H9 (cell line): ENCODE results near the gene NQO1. TPM values are rescaled to one million over a fixed set of nuclear protein-coding genes. Genes with fewer than 3 reads are reported as not detected.
A peak's percentile ranks its signal among the peaks of the same experiment; 100 is the strongest.

Experiments used
- DNase-seq: peaks from one replicate; pipeline ENCODE4 v3.0.0-alpha.2; 2017
- H2AFZ ChIP-seq: one replicate; pipeline ENCODE4 v1.6.1; 2013; ENCODE audit warnings: mild to moderate bottlenecking, low read length, control low read depth, moderate library complexity
- H2AK5ac ChIP-seq: 2 replicates; pipeline ENCODE4 v1.6.1; 2013; ENCODE audit warnings: low read length, control low read depth, mixed read lengths; ENCODE audit not compliant: insufficient read length
- H2BK120ac ChIP-seq: one replicate; pipeline ENCODE4 v1.6.1; 2013; ENCODE audit warnings: low read depth, mild to moderate bottlenecking, low read length, control low read depth, inconsistent platforms; ENCODE audit not compliant: poor library complexity, severe bottlenecking
- H2BK12ac ChIP-seq: 2 replicates; pipeline ENCODE4 v1.6.1; 2013; ENCODE audit warnings: low read length, control low read depth, mixed read lengths, low read depth; ENCODE audit not compliant: insufficient read length
- H2BK15ac ChIP-seq: 2 replicates; pipeline ENCODE4 v1.6.1; 2013; ENCODE audit warnings: low read depth, low read length, control low read depth
- H2BK20ac ChIP-seq: one replicate; pipeline ENCODE4 v1.6.1; 2013; ENCODE audit warnings: low read depth, mild to moderate bottlenecking, low read length, control low read depth, inconsistent platforms; ENCODE audit not compliant: poor library complexity, severe bottlenecking
- H2BK5ac ChIP-seq: 2 replicates; pipeline ENCODE4 v1.6.1; 2013; ENCODE audit warnings: low read length, control low read depth, mixed read lengths; ENCODE audit not compliant: insufficient read length
- H3K14ac ChIP-seq: 2 replicates; pipeline ENCODE4 v1.6.1; 2013; ENCODE audit warnings: low read length, control low read depth; ENCODE audit not compliant: insufficient read depth
- H3K18ac ChIP-seq: 2 replicates; pipeline ENCODE4 v1.6.1; 2013; ENCODE audit warnings: low read depth, mild to moderate bottlenecking, mixed read lengths, low read length, control low read depth; ENCODE audit not compliant: insufficient read length
- H3K23ac ChIP-seq: 2 replicates; pipeline ENCODE4 v1.6.1; 2013; ENCODE audit warnings: low read length, control low read depth, mixed read lengths, low read depth; ENCODE audit not compliant: insufficient read length
- H3K23me2 ChIP-seq: 2 replicates; pipeline ENCODE4 v1.6.1; 2013; ENCODE audit warnings: low read depth, mild to moderate bottlenecking, mixed read lengths, low read length, control low read depth; ENCODE audit not compliant: insufficient read length, poor library complexity, severe bottlenecking
- H3K27ac ChIP-seq: 2 replicates; pipeline ENCODE4 v1.5.1; 2013; ENCODE audit warnings: low read length, control low read depth, mixed read lengths, low read depth; ENCODE audit not compliant: insufficient read length
- H3K27me3 ChIP-seq: 2 replicates; pipeline ENCODE4 v1.6.1; 2013; ENCODE audit warnings: low read length, control low read depth, inconsistent platforms; ENCODE audit not compliant: insufficient read depth
- H3K4ac ChIP-seq: 2 replicates; pipeline ENCODE4 v1.6.1; 2013; ENCODE audit warnings: low read depth, mild to moderate bottlenecking, control low read depth, inconsistent platforms, low read length, moderate library complexity
- H3K4me1 ChIP-seq: 2 replicates; pipeline ENCODE4 v1.6.1; 2013; ENCODE audit warnings: low read length, control low read depth, inconsistent platforms; ENCODE audit not compliant: insufficient read depth
- H3K4me2 ChIP-seq: 2 replicates; pipeline ENCODE4 v1.6.1; 2013; ENCODE audit warnings: low read length, control low read depth, mixed read lengths; ENCODE audit not compliant: insufficient read length, insufficient read depth
- H3K56ac ChIP-seq: 2 replicates; pipeline ENCODE4 v1.6.1; 2013; ENCODE audit warnings: low read depth, mild to moderate bottlenecking, mixed read lengths, low read length, control low read depth; ENCODE audit not compliant: insufficient read length
- H3K79me1 ChIP-seq: 2 replicates; pipeline ENCODE4 v1.6.1; 2013; ENCODE audit warnings: low read depth, mild to moderate bottlenecking, moderate library complexity, low read length, control low read depth, inconsistent platforms; ENCODE audit not compliant: insufficient read depth, poor library complexity, severe bottlenecking
- H3K79me2 ChIP-seq: 2 replicates; pipeline ENCODE4 v1.6.1; 2013; ENCODE audit warnings: low read length, control low read depth, inconsistent platforms; ENCODE audit not compliant: insufficient read depth
- H3K9ac ChIP-seq: 2 replicates; pipeline ENCODE4 v1.6.1; 2013; ENCODE audit warnings: low read length, control low read depth, mixed read lengths; ENCODE audit not compliant: insufficient read length; ENCODE audit errors: extremely low read depth
- H3K9me3 ChIP-seq: one replicate; pipeline ENCODE4 v1.6.1; 2013; ENCODE audit warnings: low read depth, low read length, inconsistent platforms; ENCODE audit not compliant: control insufficient read depth
- H3T11ph ChIP-seq: one replicate; pipeline ENCODE4 v1.6.1; 2013; ENCODE audit warnings: mild to moderate bottlenecking, low read length, control low read depth, inconsistent platforms
- H4K20me1 ChIP-seq: one replicate; pipeline ENCODE4 v1.6.1; 2013; ENCODE audit not compliant: control insufficient read depth, insufficient read length, insufficient read depth
- H4K5ac ChIP-seq: 2 replicates; pipeline ENCODE4 v1.6.1; 2013; ENCODE audit warnings: low read depth, mild to moderate bottlenecking, mixed read lengths, low read length, control low read depth; ENCODE audit not compliant: insufficient read length
- H4K8ac ChIP-seq: replicated peaks from 2 replicates; pipeline ENCODE4 v1.6.1; 2013; ENCODE audit warnings: low read length, control low read depth, mixed read lengths, low read depth; ENCODE audit not compliant: insufficient read length
- H4K91ac ChIP-seq: 2 replicates; pipeline ENCODE4 v1.6.1; 2013; ENCODE audit warnings: low read depth, mild to moderate bottlenecking, moderate library complexity, mixed read lengths, low read length, control low read depth; ENCODE audit not compliant: insufficient read length
- H3K27ac Mint-ChIP-seq, 3 experiments: 2 replicates in 2 of 3; 3 replicates in 1 of 3; pipeline ENCODE4 v1.8.0; 2020 to 2021; ENCODE audit warnings: mixed read lengths in 3 of 3, mild to moderate bottlenecking in 1 of 3, moderate library complexity in 1 of 3
- H3K27me3 Mint-ChIP-seq: 2 replicates; pipeline ENCODE4 v1.8.0; 2021; ENCODE audit warnings: low read depth, mild to moderate bottlenecking, moderate library complexity, mixed read lengths
- H3K36me3 Mint-ChIP-seq, 3 experiments: 2 replicates in 2 of 3; 3 replicates in 1 of 3; pipeline ENCODE4 v1.8.0; 2020 to 2021; ENCODE audit warnings: low read depth in 3 of 3, mixed read lengths in 3 of 3; ENCODE audit not compliant: insufficient read depth in 1 of 3
- H3K4me1 Mint-ChIP-seq, 2 experiments: 2 replicates each; pipeline ENCODE4 v1.8.0; 2020; ENCODE audit warnings: mixed read lengths in 2 of 2
- H3K4me3 Mint-ChIP-seq, 2 experiments: 2 replicates in 1 of 2; 3 replicates in 1 of 2; pipeline ENCODE4 v1.8.0; 2020 to 2021; ENCODE audit warnings: mild to moderate bottlenecking in 2 of 2, mixed read lengths in 2 of 2, moderate library complexity in 1 of 2
- H3K9me3 Mint-ChIP-seq, 2 experiments: 2 replicates in 1 of 2; 3 replicates in 1 of 2; pipeline ENCODE4 v1.8.0; 2020; ENCODE audit warnings: mild to moderate bottlenecking in 2 of 2, mixed read lengths in 2 of 2, moderate library complexity in 1 of 2
- WGBS: extraction: QIAGEN DNeasy Blood & Tissue Kit; methylation state at CpG from one replicate; pipeline ENCODE4 v1.1.7; 2013; ENCODE audit warnings: missing lambda C conversion rate, low lambda C conversion rate, mixed read lengths; ENCODE audit not compliant: insufficient read length; ENCODE audit errors: extremely low coverage; 5-methylcytosine and 5-hydroxymethylcytosine counted together
- total RNA-seq: library from RNA; stranded (reverse); gene quantifications from 2 replicates; pipeline ENCODE4 v1.2.1, GENCODE V29; 2021
- TF ChIP-seq, protein P1 (sequence below): fragments of 200-600 bp; sonication (generic); conservative IDR thresholded peaks from 3 replicates; pipeline ENCODE4 v1.8.0; 2021; ENCODE audit warnings: antibody characterized with exemption, mild to moderate bottlenecking

The NQO1 gene
- total RNA-seq, 1 experiment from 2014 or later = 64.6 TPM

DNA sequence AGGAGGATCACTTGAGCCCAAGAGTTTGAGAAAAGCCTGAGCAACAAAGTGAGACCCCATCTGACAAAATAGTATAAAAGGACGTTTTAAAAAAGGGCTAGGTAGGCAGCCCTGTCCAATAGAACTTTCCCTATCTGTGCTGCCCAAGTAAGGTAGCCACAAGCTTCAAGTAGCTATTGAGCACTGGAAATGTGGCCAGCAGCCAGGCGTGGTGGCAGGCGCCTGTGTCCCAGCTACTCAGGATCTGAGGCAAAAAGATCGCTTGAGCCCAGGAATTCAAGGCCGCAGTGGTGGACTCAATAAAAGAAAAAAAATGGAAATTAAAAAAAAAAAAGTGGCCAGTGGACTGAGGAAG lies 1.5 kb upstream of the NQO1 start:
- no peak overlapping the region for H3K9ac ChIP-seq
- H4K5ac ChIP-seq = no peak overlapping the region
- no peak overlapping the region for H2BK12ac ChIP-seq
- H3K4me2 ChIP-seq = peak overlapping the region; percentile 78
- no peak overlapping the region for H3K56ac ChIP-seq
- WGBS = no CpG with 5 or more reads among the region's 5 CpGs
- H3K18ac ChIP-seq = no peak overlapping the region
- peaks cover 25 to 40% of the 10 kb centered on the region in 2 experiments for H3K4me1 Mint-ChIP-seq
- peak overlapping the region; percentile 81 to 91 for H3K4me3 Mint-ChIP-seq
- H3K9me3 ChIP-seq = no peaks in the 10 kb centered on the region
- TF ChIP-seq, protein P1, sequence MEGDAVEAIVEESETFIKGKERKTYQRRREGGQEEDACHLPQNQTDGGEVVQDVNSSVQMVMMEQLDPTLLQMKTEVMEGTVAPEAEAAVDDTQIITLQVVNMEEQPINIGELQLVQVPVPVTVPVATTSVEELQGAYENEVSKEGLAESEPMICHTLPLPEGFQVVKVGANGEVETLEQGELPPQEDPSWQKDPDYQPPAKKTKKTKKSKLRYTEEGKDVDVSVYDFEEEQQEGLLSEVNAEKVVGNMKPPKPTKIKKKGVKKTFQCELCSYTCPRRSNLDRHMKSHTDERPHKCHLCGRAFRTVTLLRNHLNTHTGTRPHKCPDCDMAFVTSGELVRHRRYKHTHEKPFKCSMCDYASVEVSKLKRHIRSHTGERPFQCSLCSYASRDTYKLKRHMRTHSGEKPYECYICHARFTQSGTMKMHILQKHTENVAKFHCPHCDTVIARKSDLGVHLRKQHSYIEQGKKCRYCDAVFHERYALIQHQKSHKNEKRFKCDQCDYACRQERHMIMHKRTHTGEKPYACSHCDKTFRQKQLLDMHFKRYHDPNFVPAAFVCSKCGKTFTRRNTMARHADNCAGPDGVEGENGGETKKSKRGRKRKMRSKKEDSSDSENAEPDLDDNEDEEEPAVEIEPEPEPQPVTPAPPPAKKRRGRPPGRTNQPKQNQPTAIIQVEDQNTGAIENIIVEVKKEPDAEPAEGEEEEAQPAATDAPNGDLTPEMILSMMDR = no peak
- no peak overlapping the region for H2BK120ac ChIP-seq
- no peaks in the 10 kb centered on the region for H4K20me1 ChIP-seq
- H3K27me3 Mint-ChIP-seq = no peaks in the 10 kb centered on the region
- DNase-seq = no peak
- no peak overlapping the region for H3K14ac ChIP-seq
- H3T11ph ChIP-seq = no peak overlapping the region
- no peaks in the 10 kb centered on the region for H3K79me1 ChIP-seq
- H3K23me2 ChIP-seq = peaks cover 12% of the 10 kb centered on the region
- no peak overlapping the region for H2AFZ ChIP-seq
- H2BK5ac ChIP-seq = no peak overlapping the region
- H4K91ac ChIP-seq = no peak overlapping the region
- no peak overlapping the region for H3K27ac ChIP-seq
- H3K27ac Mint-ChIP-seq = peak overlapping the region; percentile 85 to 100 (median 92); a peak in 5 of 7 replicates
- H3K79me2 ChIP-seq = peaks cover 2% of the 10 kb centered on the region; the same call in 1 of the 2 replicates
- H3K36me3 Mint-ChIP-seq = peaks cover 0 to 5% (median 5%) of the 10 kb centered on the region in 3 experiments; a peak in 2 of 7 replicates
- no peak overlapping the region for H2BK20ac ChIP-seq
- no peaks in the 10 kb centered on the region; the same call in 1 of the 2 replicates for H3K4me1 ChIP-seq
- no peak overlapping the region for H3K4ac ChIP-seq
- H3K9me3 Mint-ChIP-seq = no peaks in the 10 kb centered on the region; a peak in 1 of 5 replicates
- no peak overlapping the region for H4K8ac ChIP-seq
- H2AK5ac ChIP-seq = no peak overlapping the region
- no peaks in the 10 kb centered on the region for H3K27me3 ChIP-seq
- no peak overlapping the region for H2BK15ac ChIP-seq
- H3K23ac ChIP-seq = no peak overlapping the region
